OCI-M1 (cell line): ENCODE measurements around the gene PRORP.
A peak's percentile ranks its signal among the peaks of the same experiment; 100 is the strongest.
"Not testable (repeated sequence)": the region's sequence is repeated elsewhere in the genome, so short reads cannot be mapped to it uniquely, and the experiment has no call there.

Experiments
- DNase-seq: peaks from one replicate; lab custom pipeline; 2025; lab: John Stamatoyannopoulos, UW

The PRORP gene

GRCh38 chr14:35138585-35138984 is 16.2 kb downstream of the PRORP start:
- DNase-seq = no peak

DNA sequence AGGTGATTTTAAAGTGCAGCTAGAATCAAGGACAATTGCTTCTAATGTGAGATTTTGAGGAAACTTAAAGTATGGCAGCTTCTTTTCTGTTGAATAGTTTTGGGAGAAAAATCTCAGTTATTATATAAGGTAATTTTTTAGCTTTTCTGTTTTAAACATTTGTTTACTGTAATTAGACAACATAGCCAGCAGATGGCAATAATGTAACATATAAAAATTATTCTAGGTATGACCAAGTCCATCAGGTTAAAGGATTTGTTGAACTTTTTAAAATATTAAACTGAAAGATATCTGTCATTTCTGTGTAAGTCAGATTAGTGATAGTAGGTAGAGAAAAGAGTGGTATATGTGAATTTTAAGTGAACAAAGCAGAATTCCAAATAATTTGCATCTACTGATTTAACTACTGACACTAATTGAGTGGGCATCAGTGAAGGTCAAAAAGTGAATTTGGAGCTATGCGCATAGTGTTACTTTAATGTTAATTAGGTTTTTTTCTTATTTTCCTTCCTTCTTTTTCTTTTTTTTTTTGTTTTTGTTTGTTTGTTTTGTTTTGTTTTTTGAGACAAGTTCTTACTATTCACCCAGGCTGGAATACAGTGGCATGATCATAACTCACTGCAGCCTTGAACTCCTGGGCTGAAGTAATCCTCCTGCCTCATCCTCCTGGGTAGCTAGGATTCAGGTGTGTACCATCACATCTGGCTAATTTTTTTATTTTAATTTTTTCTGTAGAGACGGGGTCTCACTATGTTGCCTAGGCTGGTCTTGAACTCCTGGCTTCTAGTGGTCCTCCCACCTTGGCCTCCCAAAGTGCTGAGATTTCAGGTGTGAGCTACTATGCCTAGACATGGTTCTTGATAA is 18.6 kb downstream of the PRORP start:
- DNase-seq = peak; percentile 54

DNA sequence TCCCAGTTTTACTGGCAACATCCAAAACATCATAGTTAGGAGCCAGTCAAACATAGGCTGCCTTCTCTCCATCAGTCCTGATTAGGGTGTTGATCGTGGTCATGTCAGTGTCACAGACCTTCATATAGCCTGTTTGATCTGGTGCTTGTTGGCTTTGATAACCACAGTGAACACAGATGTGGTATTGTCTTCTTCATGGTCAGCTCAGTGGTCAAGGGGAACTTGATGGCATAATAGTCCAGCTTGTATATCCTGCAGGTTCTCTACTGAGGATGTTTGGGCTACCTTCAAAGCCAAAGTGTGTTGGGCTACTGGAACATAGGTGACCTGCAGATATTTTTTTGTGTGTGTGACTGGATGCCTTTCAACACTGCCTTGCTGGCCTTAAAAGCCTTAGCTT is 21.7 kb downstream of the PRORP start:
- no peak for DNase-seq

DNA sequence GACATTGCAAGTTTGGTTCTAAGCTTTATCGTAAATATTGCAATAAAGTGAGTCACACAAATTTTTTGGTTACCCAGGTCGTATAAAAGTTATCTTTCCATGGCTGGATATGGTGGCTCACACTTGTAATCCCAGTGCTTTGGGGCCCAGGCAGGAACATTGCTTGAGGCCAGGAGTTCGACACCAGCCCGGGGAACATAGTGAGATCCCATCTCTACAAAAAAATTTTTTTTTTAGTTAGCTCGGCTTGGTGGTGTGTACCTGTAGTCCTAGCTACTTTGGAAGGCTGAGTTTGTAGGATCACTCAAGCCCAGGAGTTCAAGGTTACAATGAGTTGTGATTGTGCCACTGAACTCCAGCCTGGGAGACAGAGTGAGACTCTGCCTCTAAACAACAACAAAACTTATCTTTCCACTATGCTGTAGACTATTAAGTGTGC is 24.4 kb downstream of the PRORP start:
- no peak for DNase-seq

GRCh38 chr14:35147186-35147585 is 24.8 kb downstream of the PRORP start:
- no peak for DNase-seq

- no peak for DNase-seq
Observed at GRCh38 chr14:35147711-35148110, 25.4 kb downstream of the PRORP start.

DNA sequence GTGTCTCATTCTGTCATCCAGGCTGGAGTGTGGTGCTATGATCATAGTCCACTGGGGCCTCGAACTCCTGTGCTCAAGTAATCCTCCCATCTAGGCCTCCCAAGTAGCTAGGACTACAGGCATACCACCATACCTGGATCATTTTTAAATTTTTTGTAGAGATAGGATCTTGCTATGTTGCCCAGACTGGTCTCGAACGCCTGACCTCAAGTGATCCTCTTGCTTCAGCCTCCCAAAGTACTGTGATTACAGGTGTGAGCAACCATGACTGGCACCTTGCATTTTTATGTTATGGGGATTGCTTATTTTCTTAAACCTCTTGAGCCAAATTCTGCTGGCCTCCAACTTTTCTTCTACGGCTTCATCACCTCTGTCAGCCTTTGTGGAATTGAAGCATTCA is 26.9 kb downstream of the PRORP start:
- DNase-seq = no peak

DNA sequence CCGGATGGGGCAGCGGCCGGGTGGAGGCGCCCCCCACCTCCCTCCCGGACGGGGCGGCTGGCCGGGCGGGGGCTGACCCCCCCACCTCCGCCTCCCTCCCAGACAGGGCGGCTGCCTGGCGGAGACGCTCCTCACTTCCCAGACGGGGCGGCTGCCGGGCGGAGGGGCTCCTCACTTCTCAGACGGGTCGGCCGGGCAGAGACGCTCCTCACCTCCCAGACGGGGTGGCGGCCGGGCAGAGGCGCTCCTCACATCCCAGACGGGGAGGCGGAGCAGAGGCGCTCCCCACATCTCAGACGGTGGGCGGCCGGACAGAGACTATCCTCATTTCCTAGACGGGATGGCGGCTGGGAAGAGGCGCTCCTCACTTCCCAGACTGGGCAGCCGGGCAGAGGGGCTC is 30.2 kb downstream of the PRORP start:
- not testable (repeated sequence) for DNase-seq

- DNase-seq = no peak
Observed at GRCh38 chr14:35154016-35154415, 31.7 kb downstream of the PRORP start.

DNA sequence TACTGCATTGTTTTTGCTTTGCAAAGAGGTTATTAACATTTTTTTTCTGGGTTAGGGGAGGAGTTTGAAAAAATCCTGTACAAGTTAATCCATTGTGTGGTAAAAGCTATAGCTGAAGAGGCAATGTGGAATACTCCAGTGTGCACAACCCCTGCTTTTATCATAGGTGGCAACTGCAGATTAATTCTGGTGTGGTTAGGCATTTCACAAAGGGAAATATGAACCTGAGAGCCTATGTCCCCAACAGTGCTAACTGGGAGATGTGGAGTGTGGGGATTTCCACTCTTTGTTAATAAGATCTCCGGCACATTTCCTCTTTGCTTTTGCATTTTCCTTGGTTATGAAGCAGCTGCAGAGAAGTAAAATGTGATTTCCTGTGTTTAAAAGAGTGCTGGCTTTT is 33.6 kb downstream of the PRORP start:
- DNase-seq = peak; percentile 17

- DNase-seq = no peak
Observed at GRCh38 chr14:35158491-35158890, 36.1 kb downstream of the PRORP start.

DNA sequence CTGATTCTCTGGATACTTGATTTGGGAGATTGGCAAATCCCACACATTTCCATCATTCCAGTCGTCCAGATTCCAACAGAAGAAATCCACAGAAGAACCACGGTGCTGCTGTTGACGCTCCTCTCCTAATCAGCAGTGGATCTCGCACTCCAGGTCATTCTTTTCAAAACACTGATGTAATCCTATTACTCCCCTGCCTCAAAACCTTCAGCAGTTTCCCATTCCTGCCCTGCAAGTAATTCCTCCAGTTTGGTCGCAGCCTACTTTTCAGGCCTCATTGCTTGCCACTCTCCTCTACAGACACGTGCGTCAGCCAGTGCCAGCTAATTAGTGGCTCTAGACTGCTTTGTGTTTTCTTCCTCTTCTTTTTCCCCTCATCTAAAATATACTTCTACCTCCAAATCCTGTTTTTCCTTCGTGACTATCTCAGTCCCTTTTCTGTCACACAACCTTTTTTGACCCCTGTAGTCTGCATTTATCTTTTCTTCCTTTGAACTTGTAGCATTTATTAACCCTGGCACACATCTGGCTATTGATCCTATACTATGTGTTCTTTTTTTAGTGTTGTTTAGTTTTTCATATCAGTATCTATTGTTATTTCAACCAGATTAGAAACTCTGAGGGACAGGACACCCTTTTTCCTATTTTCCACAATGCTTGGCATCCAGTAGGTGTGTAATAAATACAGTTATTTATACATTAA is 36.8 kb downstream of the PRORP start:
- no peak for DNase-seq

DNA sequence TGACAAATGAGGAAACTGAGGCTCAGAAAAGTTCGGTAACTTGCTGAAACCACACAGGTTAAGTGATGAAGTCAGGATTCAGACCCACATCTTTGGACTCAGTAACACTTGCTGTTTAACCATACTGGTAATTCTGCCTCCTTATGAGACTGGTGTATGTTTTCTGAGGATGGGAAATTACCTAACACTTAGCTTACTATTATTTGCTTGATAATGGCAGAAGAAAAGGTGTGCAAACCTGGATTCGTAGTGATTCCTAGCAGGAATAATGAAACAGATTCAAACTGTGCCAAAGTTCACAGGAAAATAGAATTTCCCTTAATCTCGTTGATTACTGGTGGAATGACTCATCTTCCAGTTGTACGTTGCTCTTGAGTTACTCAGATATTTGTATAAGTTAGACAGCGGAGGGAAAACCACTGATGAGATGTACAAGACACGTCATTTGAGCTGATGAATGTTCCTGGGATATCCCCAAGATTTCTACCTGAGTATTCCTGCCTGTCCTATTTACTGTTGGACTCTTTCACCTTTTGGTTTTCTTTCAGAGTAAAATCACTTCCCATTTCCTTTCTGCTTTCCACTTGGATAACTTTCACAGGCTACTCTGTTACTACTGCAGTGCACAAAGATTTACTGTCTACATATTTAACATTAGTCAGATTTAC is 37.5 kb downstream of the PRORP start:
- DNase-seq = no peak

DNA sequence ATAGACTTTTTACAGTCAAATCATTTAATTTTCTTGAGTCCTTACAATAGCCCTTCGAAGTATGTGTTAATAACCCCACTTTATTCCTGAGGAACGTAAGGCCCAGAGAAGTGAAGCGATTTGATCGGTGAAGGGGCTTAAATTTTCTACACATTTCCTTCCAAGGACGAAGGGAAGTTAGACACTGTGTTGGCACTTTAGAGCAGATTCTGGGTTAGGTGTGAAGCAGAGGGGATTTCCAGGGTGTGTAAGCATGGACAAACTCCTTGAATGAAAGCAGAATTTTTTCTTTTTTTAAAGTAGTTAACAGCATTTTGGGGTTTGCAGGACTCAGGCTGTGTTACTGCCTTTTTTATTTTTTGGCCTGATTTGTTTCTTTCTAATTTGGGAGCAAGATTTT is 38.9 kb downstream of the PRORP start:
- no peak for DNase-seq

- DNase-seq = no peak
Observed at GRCh38 chr14:35163384-35163783, 41.0 kb downstream of the PRORP start.

GRCh38 chr14:35164849-35165248 is 42.5 kb downstream of the PRORP start:
- no peak for DNase-seq

GRCh38 chr14:35167496-35167895 is 45.1 kb downstream of the PRORP start:
- no peak for DNase-seq
